IMR-90 (cell line): ENCODE measurements around the gene ADGRL3.

Experiments
- MAFK ChIP-seq: IDR thresholded peaks from 2 replicates; pipeline ENCODE4 v1.6.1; 2012; ENCODE audit warnings: low read depth, low read length, improper control_type of control experiment
- MAZ ChIP-seq: IDR thresholded peaks from 2 replicates; pipeline ENCODE4 v1.6.1; 2012; ENCODE audit warnings: low read depth, mild to moderate bottlenecking, low read length, improper control_type of control experiment, moderate library complexity, borderline replicate concordance
- NFE2L2 ChIP-seq: fragments of 150-350 bp; IDR thresholded peaks from 2 replicates; pipeline ENCODE4 v1.6.1; 2016; ENCODE audit warnings: low read depth, mild to moderate bottlenecking, low read length
- POLR2A ChIP-seq: IDR thresholded peaks from 2 replicates; pipeline ENCODE4 v1.6.1; 2012; ENCODE audit warnings: mild to moderate bottlenecking, low read depth, low read length
- RFX5 ChIP-seq: IDR thresholded peaks from 2 replicates; pipeline ENCODE4 v1.8.0; 2012; ENCODE audit warnings: low read depth, mild to moderate bottlenecking, low read length, moderate library complexity
- TF ChIP-seq, protein P1 (sequence below): conservative IDR thresholded peaks from 2 replicates; pipeline ENCODE4 v1.5.1; 2012; ENCODE audit warnings: mild to moderate bottlenecking, low read depth, low read length, improper control_type of control experiment
- TF ChIP-seq, protein P2 (sequence below): fragments of 150-350 bp; IDR thresholded peaks from 2 replicates; pipeline ENCODE4 v1.6.1; 2017; ENCODE audit warnings: mild to moderate bottlenecking, antibody characterized with exemption, low read length, low read depth

DNA sequence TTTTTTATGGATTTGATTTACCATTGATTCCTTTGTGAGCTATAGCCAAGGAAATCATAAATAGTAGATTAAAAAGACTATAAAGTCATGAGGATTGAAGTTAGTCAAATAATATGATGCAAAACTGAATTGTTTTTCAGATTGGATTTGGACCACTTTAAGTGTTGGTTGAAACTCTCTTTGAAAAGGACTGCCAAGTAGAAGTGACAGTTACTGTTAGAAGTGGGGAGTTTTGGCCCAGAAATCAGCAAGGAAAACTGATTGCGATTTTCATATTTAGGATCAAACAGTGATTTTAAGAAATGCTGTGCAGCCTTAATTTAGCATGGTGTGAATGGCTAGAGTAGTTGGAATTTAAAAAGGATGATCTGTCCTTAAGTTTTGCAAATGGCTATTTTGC, 4.9 kb downstream of the ADGRL3 start:
- TF ChIP-seq MAZ, result no peak
- TF ChIP-seq, protein P1, sequence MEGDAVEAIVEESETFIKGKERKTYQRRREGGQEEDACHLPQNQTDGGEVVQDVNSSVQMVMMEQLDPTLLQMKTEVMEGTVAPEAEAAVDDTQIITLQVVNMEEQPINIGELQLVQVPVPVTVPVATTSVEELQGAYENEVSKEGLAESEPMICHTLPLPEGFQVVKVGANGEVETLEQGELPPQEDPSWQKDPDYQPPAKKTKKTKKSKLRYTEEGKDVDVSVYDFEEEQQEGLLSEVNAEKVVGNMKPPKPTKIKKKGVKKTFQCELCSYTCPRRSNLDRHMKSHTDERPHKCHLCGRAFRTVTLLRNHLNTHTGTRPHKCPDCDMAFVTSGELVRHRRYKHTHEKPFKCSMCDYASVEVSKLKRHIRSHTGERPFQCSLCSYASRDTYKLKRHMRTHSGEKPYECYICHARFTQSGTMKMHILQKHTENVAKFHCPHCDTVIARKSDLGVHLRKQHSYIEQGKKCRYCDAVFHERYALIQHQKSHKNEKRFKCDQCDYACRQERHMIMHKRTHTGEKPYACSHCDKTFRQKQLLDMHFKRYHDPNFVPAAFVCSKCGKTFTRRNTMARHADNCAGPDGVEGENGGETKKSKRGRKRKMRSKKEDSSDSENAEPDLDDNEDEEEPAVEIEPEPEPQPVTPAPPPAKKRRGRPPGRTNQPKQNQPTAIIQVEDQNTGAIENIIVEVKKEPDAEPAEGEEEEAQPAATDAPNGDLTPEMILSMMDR, result no peak
- TF ChIP-seq RFX5, result no peak
- TF ChIP-seq POLR2A, result no peak
- TF ChIP-seq, protein P2, sequence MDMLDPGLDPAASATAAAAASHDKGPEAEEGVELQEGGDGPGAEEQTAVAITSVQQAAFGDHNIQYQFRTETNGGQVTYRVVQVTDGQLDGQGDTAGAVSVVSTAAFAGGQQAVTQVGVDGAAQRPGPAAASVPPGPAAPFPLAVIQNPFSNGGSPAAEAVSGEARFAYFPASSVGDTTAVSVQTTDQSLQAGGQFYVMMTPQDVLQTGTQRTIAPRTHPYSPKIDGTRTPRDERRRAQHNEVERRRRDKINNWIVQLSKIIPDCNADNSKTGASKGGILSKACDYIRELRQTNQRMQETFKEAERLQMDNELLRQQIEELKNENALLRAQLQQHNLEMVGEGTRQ, result no peak
- no peak for TF ChIP-seq MAFK
- TF ChIP-seq NFE2L2, result no peak
